Transverse colon (tissue), 4 donors: Measurements from ENCODE around the gene FBXO21.

ENCODE experiments used
- POLR2AphosphoS5 ChIP-seq, 3 donors: sonication (generic); formaldehyde crosslinking; IDR thresholded peaks; one replicate each; pipeline ENCODE4 v1.6.1; 2016; ENCODE audit warnings: antibody characterized with exemption in 3 of 3
- TF ChIP-seq, protein P1 (sequence below), 5 experiments: fragments of 200-600 bp in 3 of 5; fragments of 450-650 bp in 2 of 5; sonication (generic) in 3 of 5; IDR thresholded peaks; 1 replicate in 2 of 5; 2 replicates in 3 of 5; pipeline ENCODE4 v1.5.1; 2016 to 2017; ENCODE audit warnings: antibody characterized with exemption in 5 of 5, inconsistent platforms in 3 of 5, mild to moderate bottlenecking in 2 of 5, moderate library complexity in 1 of 5

DNA sequence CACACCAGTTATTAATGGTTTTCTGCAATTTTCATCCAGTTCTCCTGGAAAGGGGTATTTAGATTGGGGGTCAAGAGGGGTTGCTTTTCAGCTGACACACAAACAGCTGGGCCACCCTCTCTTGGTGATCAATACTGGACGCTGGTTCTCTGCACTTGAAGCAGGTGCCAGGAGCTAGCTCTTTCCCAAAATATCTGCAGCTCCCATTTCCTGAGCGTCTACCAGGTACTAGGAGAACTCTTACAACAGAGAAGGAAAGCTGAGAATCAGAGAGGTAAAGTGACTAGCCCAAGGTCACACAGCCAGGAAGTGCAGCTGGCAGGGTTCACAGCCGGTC, 92.3 kb downstream of the FBXO21 start:
- no peak for TF ChIP-seq POLR2AphosphoS5 (IDR thresholded peaks at IDR 0.05)
- TF ChIP-seq, protein P1, sequence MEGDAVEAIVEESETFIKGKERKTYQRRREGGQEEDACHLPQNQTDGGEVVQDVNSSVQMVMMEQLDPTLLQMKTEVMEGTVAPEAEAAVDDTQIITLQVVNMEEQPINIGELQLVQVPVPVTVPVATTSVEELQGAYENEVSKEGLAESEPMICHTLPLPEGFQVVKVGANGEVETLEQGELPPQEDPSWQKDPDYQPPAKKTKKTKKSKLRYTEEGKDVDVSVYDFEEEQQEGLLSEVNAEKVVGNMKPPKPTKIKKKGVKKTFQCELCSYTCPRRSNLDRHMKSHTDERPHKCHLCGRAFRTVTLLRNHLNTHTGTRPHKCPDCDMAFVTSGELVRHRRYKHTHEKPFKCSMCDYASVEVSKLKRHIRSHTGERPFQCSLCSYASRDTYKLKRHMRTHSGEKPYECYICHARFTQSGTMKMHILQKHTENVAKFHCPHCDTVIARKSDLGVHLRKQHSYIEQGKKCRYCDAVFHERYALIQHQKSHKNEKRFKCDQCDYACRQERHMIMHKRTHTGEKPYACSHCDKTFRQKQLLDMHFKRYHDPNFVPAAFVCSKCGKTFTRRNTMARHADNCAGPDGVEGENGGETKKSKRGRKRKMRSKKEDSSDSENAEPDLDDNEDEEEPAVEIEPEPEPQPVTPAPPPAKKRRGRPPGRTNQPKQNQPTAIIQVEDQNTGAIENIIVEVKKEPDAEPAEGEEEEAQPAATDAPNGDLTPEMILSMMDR (IDR thresholded peaks at IDR 0.05) = no peak
